C4-2B (cell line): ENCODE results near the gene SH3BP2.

Experiments
- ZFX ChIP-seq: fragments of 450-650 bp; IDR thresholded peaks from 2 replicates; pipeline ENCODE4 v1.6.1; 2017
- TF ChIP-seq, protein P1 (sequence below): fragments of 450-650 bp; conservative IDR thresholded peaks from 2 replicates; pipeline ENCODE4 v1.5.1; 2017; ENCODE audit warnings: mild to moderate bottlenecking

DNA sequence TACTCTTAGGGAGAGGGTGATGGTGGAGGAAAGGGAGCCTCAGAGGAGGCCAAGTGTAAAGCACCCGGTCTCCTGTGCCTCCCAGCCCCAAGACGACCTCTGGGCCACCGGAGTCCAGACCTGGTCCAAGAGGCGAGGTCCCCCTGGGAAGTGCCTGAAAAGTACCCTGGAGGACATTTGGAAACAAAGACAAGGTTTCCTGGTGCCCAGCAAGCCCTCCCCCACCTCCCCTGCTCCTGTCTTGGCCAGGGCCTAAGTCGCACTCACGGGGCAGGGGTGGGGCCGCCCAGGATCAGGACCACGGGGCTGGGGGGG lies 532 bp upstream of the SH3BP2 start:
- TF ChIP-seq, protein P1, sequence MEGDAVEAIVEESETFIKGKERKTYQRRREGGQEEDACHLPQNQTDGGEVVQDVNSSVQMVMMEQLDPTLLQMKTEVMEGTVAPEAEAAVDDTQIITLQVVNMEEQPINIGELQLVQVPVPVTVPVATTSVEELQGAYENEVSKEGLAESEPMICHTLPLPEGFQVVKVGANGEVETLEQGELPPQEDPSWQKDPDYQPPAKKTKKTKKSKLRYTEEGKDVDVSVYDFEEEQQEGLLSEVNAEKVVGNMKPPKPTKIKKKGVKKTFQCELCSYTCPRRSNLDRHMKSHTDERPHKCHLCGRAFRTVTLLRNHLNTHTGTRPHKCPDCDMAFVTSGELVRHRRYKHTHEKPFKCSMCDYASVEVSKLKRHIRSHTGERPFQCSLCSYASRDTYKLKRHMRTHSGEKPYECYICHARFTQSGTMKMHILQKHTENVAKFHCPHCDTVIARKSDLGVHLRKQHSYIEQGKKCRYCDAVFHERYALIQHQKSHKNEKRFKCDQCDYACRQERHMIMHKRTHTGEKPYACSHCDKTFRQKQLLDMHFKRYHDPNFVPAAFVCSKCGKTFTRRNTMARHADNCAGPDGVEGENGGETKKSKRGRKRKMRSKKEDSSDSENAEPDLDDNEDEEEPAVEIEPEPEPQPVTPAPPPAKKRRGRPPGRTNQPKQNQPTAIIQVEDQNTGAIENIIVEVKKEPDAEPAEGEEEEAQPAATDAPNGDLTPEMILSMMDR = no peak
- no peak for TF ChIP-seq ZFX
